H54 (cell line): Measurements from ENCODE around the gene ZC3HAV1L.
A peak's percentile ranks its signal among the peaks of the same experiment; 100 is the strongest.
"Not testable (repeated sequence)": the region's sequence is repeated elsewhere in the genome, so short reads cannot be mapped to it uniquely, and the experiment has no call there.

Experiments used
- DNase-seq: peaks from one replicate; pipeline ENCODE4 v3.0.0; 2011; ENCODE audit warnings: low spot score, mixed read lengths; ENCODE audit not compliant: insufficient read length
- FAIRE-seq: peaks from 3 replicates; lab custom pipeline; 2011; peaks lifted over from hg19 to GRCh38; lab: Jason Lieb, UNC
- POLR2A ChIP-seq: IDR thresholded peaks from 2 replicates; pipeline ENCODE4 v1.6.1; 2011; ENCODE audit warnings: low read depth, mild to moderate bottlenecking, low read length

Gene ZC3HAV1L, protein sequence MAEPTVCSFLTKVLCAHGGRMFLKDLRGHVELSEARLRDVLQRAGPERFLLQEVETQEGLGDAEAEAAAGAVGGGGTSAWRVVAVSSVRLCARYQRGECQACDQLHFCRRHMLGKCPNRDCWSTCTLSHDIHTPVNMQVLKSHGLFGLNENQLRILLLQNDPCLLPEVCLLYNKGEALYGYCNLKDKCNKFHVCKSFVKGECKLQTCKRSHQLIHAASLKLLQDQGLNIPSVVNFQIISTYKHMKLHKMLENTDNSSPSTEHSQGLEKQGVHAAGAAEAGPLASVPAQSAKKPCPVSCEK

DNA sequence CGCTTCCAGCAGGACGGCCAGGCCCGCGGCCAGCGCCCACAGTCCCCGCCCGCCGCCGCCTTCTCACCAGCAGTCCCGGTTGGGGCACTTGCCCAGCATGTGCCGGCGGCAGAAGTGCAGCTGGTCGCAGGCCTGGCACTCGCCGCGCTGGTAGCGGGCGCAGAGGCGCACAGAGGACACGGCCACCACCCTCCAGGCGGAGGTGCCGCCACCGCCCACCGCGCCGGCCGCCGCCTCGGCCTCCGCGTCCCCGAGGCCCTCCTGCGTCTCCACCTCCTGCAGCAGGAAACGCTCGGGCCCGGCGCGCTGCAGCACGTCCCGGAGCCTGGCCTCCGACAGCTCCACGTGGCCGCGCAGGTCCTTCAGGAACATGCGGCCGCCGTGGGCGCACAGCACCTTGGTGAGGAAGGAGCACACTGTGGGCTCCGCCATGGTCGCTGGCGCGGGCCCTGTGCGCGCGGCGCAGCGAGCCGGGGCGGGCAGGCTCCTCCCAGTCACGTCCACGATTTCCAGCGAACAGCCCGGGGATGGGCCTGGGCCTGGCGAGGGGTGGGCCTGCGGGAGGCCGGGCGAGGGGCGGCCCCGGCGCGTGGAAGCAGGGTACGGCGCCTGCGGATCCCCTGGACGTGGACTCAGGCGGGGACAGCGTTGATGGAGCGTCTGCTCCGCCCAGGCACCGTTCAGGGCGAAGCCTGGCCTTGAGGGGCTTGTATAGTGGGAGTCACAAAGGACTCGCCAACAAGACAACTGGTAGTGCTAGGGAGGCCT, at the start of gene ZC3HAV1L:
ZC3HAV1L (minus strand) TSS at position 457 of the 768 bp plus-strand sequence; CDS start at position 432, 25 bp downstream.
- DNase-seq (no peak), FAIRE-seq (no peak)
- TF ChIP-seq POLR2A, result peak; percentile 52

DNA sequence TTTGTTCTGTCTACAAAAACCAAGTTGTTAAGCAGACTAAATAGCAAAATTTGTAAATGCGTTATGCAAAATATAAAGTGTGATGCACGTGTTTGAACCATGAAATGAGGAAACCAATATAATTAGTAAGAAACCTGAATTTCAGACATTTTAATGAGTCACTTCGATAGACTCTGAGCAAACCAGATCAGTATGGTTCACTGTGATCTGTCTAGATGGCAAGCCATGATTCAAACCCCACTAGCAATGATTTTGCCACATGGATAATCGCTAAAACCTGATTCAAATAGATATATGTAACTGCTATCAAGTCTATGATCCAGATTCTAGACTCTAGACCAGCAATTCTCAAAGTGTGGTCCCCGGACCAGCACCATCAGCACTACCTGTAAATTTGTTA, 48.9 kb upstream of the ZC3HAV1L start:
- DNase-seq, result no peak
- FAIRE-seq, result no peak
- no peak for TF ChIP-seq POLR2A

DNA sequence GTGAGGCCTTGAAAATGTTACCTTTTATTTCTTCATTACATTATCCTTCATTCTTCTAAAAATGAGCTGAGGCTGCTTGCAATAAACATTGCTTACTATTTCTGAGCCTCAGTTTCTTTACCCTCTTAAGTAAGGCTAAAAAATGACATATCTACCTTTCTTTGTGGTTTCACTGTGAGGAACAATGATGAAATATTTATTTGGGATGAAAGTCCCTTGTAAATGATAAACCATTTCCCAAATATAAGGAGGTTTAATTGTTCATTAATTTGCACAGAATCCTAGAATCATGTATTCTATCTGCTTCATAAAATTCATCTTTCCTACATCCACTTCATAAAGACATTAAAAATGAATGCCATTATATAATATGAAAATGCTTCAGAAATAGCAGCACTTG, 45.7 kb upstream of the ZC3HAV1L start:
- DNase-seq (no peak), FAIRE-seq (no peak)
- TF ChIP-seq POLR2A, result no peak

- FAIRE-seq (no peak), DNase-seq (no peak)
- TF ChIP-seq POLR2A, result no peak
Measured at GRCh38 chr7:139080905-139081304, 45.1 kb upstream of the ZC3HAV1L start.

DNA sequence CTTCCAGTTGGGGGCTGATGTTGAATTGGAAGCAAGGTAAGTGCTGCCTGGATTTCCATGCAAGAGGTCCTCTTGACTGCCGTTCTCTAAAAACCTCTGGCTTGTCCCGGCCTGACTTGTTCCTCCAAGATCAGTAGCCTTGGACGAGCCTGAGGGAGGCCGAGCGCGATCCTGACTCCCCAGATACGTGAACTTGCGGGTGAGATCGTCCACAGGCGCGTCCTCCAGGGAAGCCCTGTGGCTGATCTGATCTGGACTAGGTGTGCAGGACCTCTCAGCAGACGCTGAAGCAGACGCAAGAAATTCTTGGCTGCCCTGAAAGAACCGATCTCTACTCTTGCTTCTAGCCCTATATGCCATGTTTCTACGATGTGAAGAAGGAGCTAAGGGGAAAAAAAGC, 44.0 kb upstream of the ZC3HAV1L start:
- FAIRE-seq (no peak), DNase-seq (no peak)
- TF ChIP-seq POLR2A, result no peak

- no peak for TF ChIP-seq POLR2A
- DNase-seq (no peak), FAIRE-seq (no peak)
Measured at GRCh38 chr7:139078911-139079310, 43.1 kb upstream of the ZC3HAV1L start.

GRCh38 chr7:139078399-139078798, 42.6 kb upstream of the ZC3HAV1L start:
- no peak for FAIRE-seq
- TF ChIP-seq POLR2A, result no peak
- no peak for DNase-seq

DNA sequence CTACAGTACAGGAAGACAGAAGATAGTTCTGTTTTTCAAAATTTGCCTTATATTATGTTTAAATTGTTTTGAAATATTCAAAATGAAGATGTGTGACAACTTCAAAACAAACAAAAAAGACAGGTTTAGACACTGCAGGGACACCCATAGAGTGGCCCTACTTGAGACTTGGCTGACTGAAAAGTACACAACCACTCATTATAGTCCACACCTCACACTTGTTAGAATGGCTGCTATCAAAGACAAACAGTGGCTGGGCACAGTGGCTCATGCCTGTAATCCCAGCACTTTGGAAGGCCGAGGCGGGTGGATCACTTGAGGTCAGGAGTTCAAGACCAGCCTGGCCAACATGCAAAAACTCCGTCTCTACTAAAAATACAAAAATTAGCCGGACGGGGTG, 41.9 kb upstream of the ZC3HAV1L start:
- not testable (repeated sequence) for DNase-seq, FAIRE-seq

DNA sequence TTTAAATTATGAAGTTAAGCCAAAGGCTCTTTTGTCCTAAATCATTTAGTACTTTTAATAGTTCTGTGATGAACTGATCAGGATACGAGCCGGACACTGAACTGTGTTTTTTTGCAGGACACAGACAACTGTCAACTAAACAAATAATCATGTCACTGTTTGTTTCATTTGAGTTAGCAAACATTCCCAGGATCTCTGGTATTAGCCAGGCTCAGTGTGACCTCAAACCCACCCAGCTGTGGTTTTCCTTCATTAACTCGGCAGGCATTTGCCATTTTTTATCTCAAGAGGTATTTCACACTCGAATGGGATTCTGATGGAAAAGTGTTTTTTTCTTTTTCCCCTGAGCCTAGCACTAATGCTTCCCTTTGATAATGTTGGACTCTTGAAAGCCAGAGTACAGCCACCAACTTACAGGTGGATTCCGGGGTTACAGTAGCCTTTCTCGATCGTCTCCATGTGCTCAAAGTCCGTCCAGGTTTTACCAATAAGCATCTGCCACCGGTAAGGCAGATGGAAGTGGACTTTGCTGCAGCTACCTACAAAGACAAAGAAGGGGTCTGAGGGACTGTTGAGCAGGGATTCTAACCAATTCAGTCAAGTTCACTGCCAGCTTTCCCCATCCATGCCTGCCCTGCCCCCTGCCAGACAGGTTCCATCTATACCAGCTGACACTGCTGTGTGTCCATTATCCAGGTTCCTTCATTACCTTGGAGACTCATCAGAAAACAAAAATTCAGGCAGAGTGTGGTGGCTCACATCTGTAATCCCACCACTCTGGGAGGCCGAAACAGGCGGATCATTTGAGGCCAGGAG, 40.2 kb upstream of the ZC3HAV1L start:
- FAIRE-seq (no peak), DNase-seq (no peak)
- no peak for TF ChIP-seq POLR2A

- FAIRE-seq, result no peak
Measured at GRCh38 chr7:139075031-139075652, 39.3 kb upstream of the ZC3HAV1L start.

GRCh38 chr7:139072796-139073195, 37.0 kb upstream of the ZC3HAV1L start:
- no peak for DNase-seq
- TF ChIP-seq POLR2A, result no peak
- no peak for FAIRE-seq

More at GRCh38 chr7:139075031-139075652, 39.3 kb upstream of the ZC3HAV1L start:
- peak; percentile 46 for DNase-seq
- TF ChIP-seq POLR2A, result no peak

DNA sequence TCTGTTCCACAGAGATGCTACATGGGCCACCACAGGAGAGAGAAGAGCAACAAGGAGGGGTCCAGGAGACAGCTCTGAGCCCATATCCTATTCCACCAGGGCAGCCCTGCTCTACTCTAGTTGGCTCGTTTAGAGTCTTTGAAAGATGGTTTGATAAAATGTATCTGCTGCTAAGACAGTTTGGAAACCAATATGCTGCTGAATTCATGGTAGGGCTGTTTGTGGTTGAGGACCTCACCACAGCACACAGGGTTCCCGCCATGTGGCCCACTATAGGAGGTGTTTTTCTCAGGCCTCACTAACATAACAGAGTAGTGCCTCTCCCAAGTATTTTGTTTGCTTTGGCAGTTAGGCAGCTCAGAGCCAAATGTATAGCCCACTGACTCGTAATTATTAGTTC, 35.8 kb upstream of the ZC3HAV1L start:
- DNase-seq, result no peak
- no peak for TF ChIP-seq POLR2A
- FAIRE-seq, result no peak

- FAIRE-seq, result no peak
- DNase-seq, result no peak
- no peak for TF ChIP-seq POLR2A
Measured at GRCh38 chr7:139068544-139069399, 32.9 kb upstream of the ZC3HAV1L start.
